IMR-90 (cell line): ENCODE data around the gene UBASH3A. TPM values are rescaled to one million over a fixed set of nuclear protein-coding genes. Genes with fewer than 3 reads are reported as not detected.

Experiments used
- ATAC-seq: fragments of 200-7000 bp; cut with Tn5 transposase; 2 replicates; pipeline ENCODE4 v1.9.1; 2020; ENCODE audit warnings: low read depth, mild to moderate bottlenecking, moderate library complexity
- BruUV-seq: library from RNA; stranded (reverse); fragments of 400-500 nt; replicated peaks from 2 replicates; lab custom pipeline; 2021; lab: Mats Ljungman, UMichigan
- CTCF ChIA-PET: fragments of 300-600 bp; formaldehyde crosslinking; extraction: SDS; loops from one replicate; lab custom pipeline; 2021; ENCODE audit warnings: antibody characterized with exemption; lab: Yijun Ruan, JAX
- POLR2A ChIA-PET: fragments of 300-600 bp; sonication (Branson Sonifier 250); formaldehyde crosslinking; loops from one replicate; lab custom pipeline; 2022; ENCODE audit warnings: antibody characterized with exemption; ENCODE audit not compliant: unreplicated experiment; lab: Charles Lee
- DNase-seq: peaks from one replicate; pipeline ENCODE4 v3.0.0; 2013
- H2AFZ ChIP-seq: replicated peaks from 2 replicates; pipeline ENCODE3; 2013; ENCODE audit warnings: low read length, mild to moderate bottlenecking; ENCODE audit not compliant: poor library complexity
- H2AK5ac ChIP-seq: 2 replicates; pipeline ENCODE4 v1.6.1; 2013; ENCODE audit warnings: low read depth, low read length, inconsistent platforms
- H2AK9ac ChIP-seq: replicated peaks from 2 replicates; pipeline ENCODE3; 2013; ENCODE audit warnings: mild to moderate bottlenecking, low read depth, low read length, moderate library complexity; ENCODE audit not compliant: poor library complexity
- H2BK120ac ChIP-seq: 2 replicates; pipeline ENCODE4 v1.6.1; 2013; ENCODE audit warnings: low read depth, low read length, inconsistent platforms
- H2BK15ac ChIP-seq: 3 replicates; pipeline ENCODE4 v1.6.1; 2013; ENCODE audit warnings: low read depth, low read length, inconsistent platforms
- H2BK20ac ChIP-seq: 2 replicates; pipeline ENCODE4 v1.6.1; 2013; ENCODE audit warnings: low read depth, mild to moderate bottlenecking, inconsistent platforms, low read length, moderate library complexity
- H2BK5ac ChIP-seq: 2 replicates; pipeline ENCODE4 v1.6.1; 2013; ENCODE audit warnings: mild to moderate bottlenecking, low read depth, low read length, inconsistent platforms; ENCODE audit not compliant: poor library complexity, severe bottlenecking
- H3K14ac ChIP-seq: replicated peaks from 2 replicates; pipeline ENCODE4 v1.6.1; 2013; ENCODE audit warnings: low read depth, low read length, inconsistent platforms
- H3K18ac ChIP-seq: 2 replicates; pipeline ENCODE4 v1.6.1; 2013; ENCODE audit warnings: low read depth, low read length, control low read depth
- H3K23ac ChIP-seq: 2 replicates; pipeline ENCODE4 v1.6.1; 2013; ENCODE audit warnings: low read depth, low read length, inconsistent platforms
- H3K27ac ChIP-seq: 2 replicates; pipeline ENCODE4 v1.5.1; 2013; ENCODE audit warnings: mild to moderate bottlenecking, control low read depth, low read length; ENCODE audit not compliant: insufficient read depth
- H3K27me3 ChIP-seq: 2 replicates; pipeline ENCODE4 v1.6.1; 2013; ENCODE audit warnings: low read length; ENCODE audit not compliant: control insufficient read depth, insufficient read depth
- H3K36me3 ChIP-seq: 2 replicates; pipeline ENCODE4 v1.6.1; 2013; ENCODE audit warnings: low read length, mixed read lengths; ENCODE audit not compliant: control insufficient read depth, insufficient read depth
- H3K4ac ChIP-seq: 2 replicates; pipeline ENCODE4 v1.6.1; 2013; ENCODE audit warnings: low read depth, low read length, inconsistent platforms
- H3K4me1 ChIP-seq: 2 replicates; pipeline ENCODE4 v1.6.1; 2013; ENCODE audit warnings: low read length, mixed read lengths; ENCODE audit not compliant: control insufficient read depth, insufficient read depth
- H3K4me2 ChIP-seq: 2 replicates; pipeline ENCODE4 v1.6.1; 2013; ENCODE audit warnings: low read depth, mild to moderate bottlenecking, control low read depth, low read length, moderate library complexity
- H3K4me3 ChIP-seq: 2 replicates; pipeline ENCODE4 v1.5.1; 2013; ENCODE audit warnings: low read depth, mild to moderate bottlenecking, control low read depth, low read length, moderate library complexity; ENCODE audit not compliant: insufficient read depth
- H3K56ac ChIP-seq: 2 replicates; pipeline ENCODE4 v1.6.1; 2013; ENCODE audit warnings: low read length, inconsistent platforms; ENCODE audit not compliant: insufficient read depth; ENCODE audit errors: extremely low read depth
- H3K79me1 ChIP-seq, 2 experiments: 2 replicates each; pipeline ENCODE4 v1.6.1; 2013; ENCODE audit warnings: low read length in 2 of 2, inconsistent platforms in 1 of 2, low read depth in 1 of 2
- H3K9ac ChIP-seq: 2 replicates; pipeline ENCODE4 v1.6.1; 2013; ENCODE audit warnings: low read depth, low read length, control low read depth
- H3K9me1 ChIP-seq: 2 replicates; pipeline ENCODE4 v1.6.1; 2013; ENCODE audit warnings: low read length, inconsistent platforms; ENCODE audit not compliant: insufficient read depth
- H3K9me3 ChIP-seq: 2 replicates; pipeline ENCODE4 v1.6.1; 2013; ENCODE audit warnings: low read length; ENCODE audit not compliant: control insufficient read depth, insufficient read depth
- H4K20me1 ChIP-seq: 2 replicates; pipeline ENCODE4 v1.6.1; 2013; ENCODE audit warnings: low read length, inconsistent platforms; ENCODE audit not compliant: insufficient read depth
- H4K5ac ChIP-seq: 2 replicates; pipeline ENCODE4 v1.6.1; 2013; ENCODE audit warnings: mild to moderate bottlenecking, low read depth, low read length, control low read depth
- H4K8ac ChIP-seq, 2 experiments: 2 replicates each; pipeline ENCODE4 v1.6.1; 2013; ENCODE audit warnings: low read depth in 2 of 2, low read length in 2 of 2, control low read depth in 1 of 2, inconsistent platforms in 1 of 2
- H4K91ac ChIP-seq: 2 replicates; pipeline ENCODE4 v1.6.1; 2013; ENCODE audit warnings: low read depth, low read length, inconsistent platforms; ENCODE audit not compliant: insufficient read depth
- BHLHE40 ChIP-seq: fragments of 150-350 bp; IDR thresholded peaks from 2 replicates; pipeline ENCODE4 v1.6.1; 2016; ENCODE audit warnings: mild to moderate bottlenecking, low read depth, low read length
- CEBPB ChIP-seq: IDR thresholded peaks from 2 replicates; pipeline ENCODE4 v1.6.1; 2012; ENCODE audit warnings: low read depth, low read length, improper control_type of control experiment
- CHD1 ChIP-seq: IDR thresholded peaks from 2 replicates; pipeline ENCODE4 v1.6.1; 2012; ENCODE audit warnings: low read depth, low read length, improper control_type of control experiment
- FOS ChIP-seq: fragments of 150-350 bp; IDR thresholded peaks from 2 replicates; pipeline ENCODE4 v1.6.1; 2016; ENCODE audit warnings: low read depth, low read length
- MAFK ChIP-seq: IDR thresholded peaks from 2 replicates; pipeline ENCODE4 v1.6.1; 2012; ENCODE audit warnings: low read depth, low read length, improper control_type of control experiment
- NFE2L2 ChIP-seq: fragments of 150-350 bp; IDR thresholded peaks from 2 replicates; pipeline ENCODE4 v1.6.1; 2016; ENCODE audit warnings: low read depth, mild to moderate bottlenecking, low read length
- POLR2A ChIP-seq: IDR thresholded peaks from 2 replicates; pipeline ENCODE4 v1.6.1; 2012; ENCODE audit warnings: mild to moderate bottlenecking, low read depth, low read length
- RCOR1 ChIP-seq: IDR thresholded peaks from 2 replicates; pipeline ENCODE4 v1.6.1; 2012; ENCODE audit warnings: mild to moderate bottlenecking, low read length, improper control_type of control experiment; ENCODE audit not compliant: insufficient replicate concordance
- SMC3 ChIP-seq: fragments of 150-350 bp; IDR thresholded peaks from 2 replicates; pipeline ENCODE4 v1.6.1; 2016; ENCODE audit warnings: low read depth, mild to moderate bottlenecking, antibody characterized with exemption, low read length, moderate library complexity
- WGBS, 2 experiments: methylation state at CpG; one replicate each; pipeline versions ENCODE4 v1.1.5 to v1.1.7; 2013; ENCODE audit warnings: missing lambda C conversion rate in 2 of 2; ENCODE audit not compliant: insufficient read length in 1 of 2; ENCODE audit errors: extremely low coverage in 2 of 2; 5-methylcytosine and 5-hydroxymethylcytosine counted together
- dilution Hi-C: fragments of 300-500 bp; cut with HindIII; formaldehyde crosslinking; loops from one replicate; pipeline ENCODE4 v1.14.3; 2018; ENCODE audit warnings: low sequenced_read_pairs; ENCODE audit not compliant: unreplicated experiment
- in situ Hi-C: fragments of 300-500 bp; cut with MboI; formaldehyde crosslinking; loops from 3 replicates; pipeline ENCODE4 v1.14.3; 2019; ENCODE audit warnings: low sequenced_read_pairs, inconsistent platforms, mixed read lengths
- intact Hi-C: fragments of 100-400 bp; cut with micrococcal nuclease; formaldehyde crosslinking; loops from 2 replicates; pipeline ENCODE4 v1.10.0; 2022
- polyA plus RNA-seq, 3 experiments: library from polyadenylated mRNA; depleted of rRNA; stranded (reverse); fragments of >200 nt; gene quantifications; 2 replicates each; pipeline ENCODE4 v1.2.3, GENCODE V29; 2012; ENCODE audit warnings: low replicate concordance in 1 of 3
- total RNA-seq: library from RNA; depleted of rRNA; stranded (reverse); fragments of >200 nt; gene quantifications from 2 replicates; pipeline ENCODE4 v1.2.3, GENCODE V29; 2012

The UBASH3A gene
- total and polyA plus RNA-seq, 2 of the 4 experiments (the other 2 are of a cell fraction) = not detected

DNA sequence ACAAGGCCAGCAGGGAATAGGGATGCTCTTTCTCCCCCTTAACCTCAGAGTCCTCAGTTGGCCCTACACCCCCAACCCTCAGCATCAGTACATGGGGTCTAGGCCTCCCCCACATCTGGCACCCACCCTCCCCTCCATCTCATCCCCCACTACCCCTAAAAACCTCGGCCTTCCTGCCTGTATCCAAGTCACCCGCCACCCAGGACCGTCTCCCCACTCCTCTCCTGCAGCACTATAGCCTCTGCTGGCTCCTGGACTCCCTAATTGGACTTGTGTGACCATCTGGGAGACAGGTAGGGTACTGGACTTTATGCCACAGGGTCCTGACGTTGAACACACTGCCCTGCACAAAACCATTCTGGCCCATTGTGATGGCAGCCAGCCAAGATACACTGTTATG lies 86.3 kb downstream of the UBASH3A start:
- H2AK5ac ChIP-seq = no peak overlapping the region
- TF ChIP-seq CHD1 (no peak), POLR2A (no peak), RCOR1 (no peak), CEBPB (no peak), SMC3 (no peak), NFE2L2 (no peak), MAFK (no peak), FOS (no peak), BHLHE40 (no peak)
- in situ Hi-C loops (no loop called here), dilution Hi-C loops (no loop called here), intact Hi-C loops (no loop called here)
- no peak overlapping the region for H3K56ac ChIP-seq
- H3K9me3 ChIP-seq = no peaks in the 10 kb centered on the region; the same call in 1 of the 2 replicates
- no CpG with 5 or more reads among the region's 4 CpGs for WGBS, 2 experiments
- no peaks in the 10 kb centered on the region for H4K20me1 ChIP-seq
- no peaks in the 10 kb centered on the region for H3K36me3 ChIP-seq
- no peak overlapping the region for H2BK5ac ChIP-seq
- no peak overlapping the region for H2BK120ac ChIP-seq
- no peak overlapping the region for H3K9ac ChIP-seq
- ATAC-seq = no peak
- no peak overlapping the region for H3K18ac ChIP-seq
- no peak overlapping the region for H2AFZ ChIP-seq
- no peak overlapping the region for H3K4me3 ChIP-seq
- ChIA-PET CTCF (no interaction called here), POLR2A (no interaction called here)
- H3K27me3 ChIP-seq = peaks cover 23% of the 10 kb centered on the region; the same call in 1 of the 2 replicates
- no peak overlapping the region for H4K91ac ChIP-seq
- H2BK20ac ChIP-seq = no peak overlapping the region
- no peaks in the 10 kb centered on the region for H3K79me1 ChIP-seq
- H3K9me1 ChIP-seq = no peaks in the 10 kb centered on the region
- no peak overlapping the region for H3K4me2 ChIP-seq
- H2AK9ac ChIP-seq = no peak overlapping the region
- H3K4me1 ChIP-seq = no peaks in the 10 kb centered on the region
- H3K4ac ChIP-seq = no peak overlapping the region
- DNase-seq = no peak
- H4K5ac ChIP-seq = no peak overlapping the region
- H3K23ac ChIP-seq = no peak overlapping the region
- H3K14ac ChIP-seq = no peak overlapping the region
- H3K27ac ChIP-seq = no peak overlapping the region
- H4K8ac ChIP-seq = no peak overlapping the region
- H2BK15ac ChIP-seq = no peak overlapping the region
- BruUV-seq = no TSS peak
